Uterus (tissue), 2 donors: Measurements from ENCODE around the gene AKAP8.

ENCODE experiments used
- CTCF ChIP-seq, 4 experiments: fragments of 200-600 bp in 2 of 4; fragments of 450-650 bp in 2 of 4; sonication (generic) in 2 of 4; IDR thresholded peaks; one replicate each; pipeline ENCODE4 v1.5.1; 2016 to 2019; ENCODE audit warnings: antibody characterized with exemption in 4 of 4, mild to moderate bottlenecking in 2 of 4, moderate library complexity in 1 of 4
- POLR2A ChIP-seq, 2 donors: fragments of 450-650 bp; IDR thresholded peaks; one replicate each; pipeline ENCODE4 v1.6.1; 2016; ENCODE audit warnings: antibody characterized with exemption in 2 of 2, mild to moderate bottlenecking in 1 of 2, moderate library complexity in 1 of 2

GRCh38 chr19:15393963-15394362 lies 14.4 kb upstream of the AKAP8 start:
- TF ChIP-seq POLR2A (IDR thresholded peaks at IDR 0.05) (no peak), CTCF (IDR thresholded peaks at IDR 0.05) (no peak)
